ENCODE results near the gene TRIM22.
"Not testable (repeated sequence)": the region's sequence is repeated elsewhere in the genome, so short reads cannot be mapped to it uniquely, and the experiment has no call there.

Gene TRIM22, protein sequence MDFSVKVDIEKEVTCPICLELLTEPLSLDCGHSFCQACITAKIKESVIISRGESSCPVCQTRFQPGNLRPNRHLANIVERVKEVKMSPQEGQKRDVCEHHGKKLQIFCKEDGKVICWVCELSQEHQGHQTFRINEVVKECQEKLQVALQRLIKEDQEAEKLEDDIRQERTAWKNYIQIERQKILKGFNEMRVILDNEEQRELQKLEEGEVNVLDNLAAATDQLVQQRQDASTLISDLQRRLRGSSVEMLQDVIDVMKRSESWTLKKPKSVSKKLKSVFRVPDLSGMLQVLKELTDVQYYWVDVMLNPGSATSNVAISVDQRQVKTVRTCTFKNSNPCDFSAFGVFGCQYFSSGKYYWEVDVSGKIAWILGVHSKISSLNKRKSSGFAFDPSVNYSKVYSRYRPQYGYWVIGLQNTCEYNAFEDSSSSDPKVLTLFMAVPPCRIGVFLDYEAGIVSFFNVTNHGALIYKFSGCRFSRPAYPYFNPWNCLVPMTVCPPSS

DNA sequence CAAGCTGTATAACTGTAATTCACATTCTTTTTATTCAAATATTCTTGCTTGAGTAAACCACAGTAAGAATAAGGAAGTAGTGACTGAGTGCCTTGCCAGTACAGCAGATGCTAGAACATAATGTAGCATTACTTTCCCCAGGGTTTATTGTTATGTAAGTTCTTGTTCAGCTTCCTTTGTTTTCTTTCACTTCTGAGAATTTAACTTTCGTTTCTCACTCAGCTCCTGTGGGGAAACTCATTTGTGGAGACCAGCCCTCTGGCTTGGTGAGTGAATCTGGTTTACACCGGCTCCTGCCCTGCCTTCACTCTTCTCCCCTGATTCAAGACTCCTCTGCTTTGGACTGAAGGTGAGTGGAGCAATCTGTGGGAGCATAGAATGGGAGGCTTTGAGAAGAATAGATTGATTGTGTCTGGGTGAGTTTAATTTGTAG lies at the start of gene TRIM22:
Gene TRIM22 (plus strand): TSS at position 240 of the 433 bp plus-strand sequence. CDS start 6,443 bp downstream, outside the sequence.
- Histone ChIP-seq H3K36me3 (peaks cover 0 to 23% (median 17%) of the 10 kb centered on the region in 11 experiments; a peak in 20 of 22 replicates), H3K9me3 (replicated peaks in 1 of 11) (no peaks in the 10 kb centered on the region), H4K20me1 (peaks cover 0 to 21% (median 10%) of the 10 kb centered on the region in 11 experiments; a peak in 13 of 22 replicates), H3K27ac (peak within 1 kb of the TSS; percentile 86 to 99 (median 95)), H3K27me3 (no peaks in the 10 kb centered on the region), H3K4me2 (peak within 1 kb of the TSS; percentile 83 to 98 (median 89)), H3K4me3 (peak within 1 kb of the TSS; percentile 70 to 85 (median 76)), H3K4me1 (peaks cover 31 to 50% (median 37%) of the 10 kb centered on the region in 10 experiments), H3K9ac (peak within 1 kb of the TSS; percentile 84 to 97 (median 92))
- 0 out of 22 replicates have a peak, but pooled peaks of 1 of the 11 experiments have one; percentile 23 for TF ChIP-seq Cebpa-rat (IDR thresholded peaks at IDR 0.05)

DNA sequence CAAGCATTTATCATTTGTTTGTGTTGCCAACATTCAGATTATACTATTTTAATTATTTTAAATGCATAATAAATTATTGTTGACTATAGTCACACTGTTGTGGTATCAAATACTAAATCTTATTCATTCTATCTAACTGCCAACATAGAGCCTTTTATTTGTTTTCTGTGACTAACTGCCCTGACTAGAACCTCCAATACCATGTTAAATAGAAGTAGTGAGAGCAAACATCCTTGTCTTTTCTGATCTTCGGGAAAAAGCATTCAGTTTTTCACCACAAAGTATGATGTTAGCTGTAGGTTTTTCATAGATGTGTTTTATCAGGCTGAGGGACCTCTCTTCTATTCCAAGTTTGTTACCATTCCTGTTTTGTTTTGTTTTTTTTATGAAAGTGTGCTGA lies 49.6 kb upstream of the TRIM22 start:
- Histone ChIP-seq H3K9me3 (replicated peaks in 1 of 11) (peaks cover 0 to 6% (median 0%) of the 10 kb centered on the region in 11 experiments; a peak in 3 of 22 replicates), H3K9ac (no peak overlapping the region), H3K4me3 (no peak overlapping the region), H3K4me2 (no peak overlapping the region), H3K27ac (no peak overlapping the region), H3K36me3 (peaks cover 54 to 91% (median 70%) of the 10 kb centered on the region in 11 experiments; a peak in 21 of 22 replicates), H3K27me3 (no peaks in the 10 kb centered on the region), H3K4me1 (no peaks in the 10 kb centered on the region), H4K20me1 (no peaks in the 10 kb centered on the region)
- no peak for TF ChIP-seq Cebpa-rat (IDR thresholded peaks at IDR 0.05)

DNA sequence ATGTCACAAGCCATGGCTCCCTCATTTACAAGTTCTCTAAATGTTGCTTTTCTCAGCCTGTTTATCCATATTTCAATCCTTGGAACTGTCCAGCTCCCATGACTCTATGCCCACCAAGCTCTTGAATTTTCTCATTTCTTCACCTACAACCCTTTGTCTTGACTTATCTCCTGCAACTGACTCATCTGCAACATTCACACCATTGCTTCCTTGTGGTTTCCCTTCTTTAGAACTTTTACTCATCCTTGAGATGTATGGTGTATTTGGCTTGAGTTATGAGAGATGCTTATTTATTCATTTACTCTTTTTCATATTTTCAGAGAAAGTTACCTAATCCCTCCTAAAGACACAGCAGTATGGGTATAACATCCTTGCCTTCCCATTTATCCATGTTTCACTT lies 46.0 kb upstream of the TRIM22 start:
- H3K4me1 ChIP-seq = no peaks in the 10 kb centered on the region
- H3K27ac ChIP-seq = no peak overlapping the region
- H3K9me3 ChIP-seq (replicated peaks in 1 of 11) = peaks cover 0 to 6% (median 0%) of the 10 kb centered on the region in 11 experiments; a peak in 3 of 22 replicates
- no peak overlapping the region for H3K4me3 ChIP-seq
- H3K9ac ChIP-seq = no peak overlapping the region
- no peaks in the 10 kb centered on the region for H3K27me3 ChIP-seq
- peaks cover 33 to 63% (median 44%) of the 10 kb centered on the region in 11 experiments; a peak in 20 of 22 replicates for H3K36me3 ChIP-seq
- H3K4me2 ChIP-seq = no peak overlapping the region
- no peak for TF ChIP-seq Cebpa-rat (IDR thresholded peaks at IDR 0.05)
- H4K20me1 ChIP-seq = no peaks in the 10 kb centered on the region

DNA sequence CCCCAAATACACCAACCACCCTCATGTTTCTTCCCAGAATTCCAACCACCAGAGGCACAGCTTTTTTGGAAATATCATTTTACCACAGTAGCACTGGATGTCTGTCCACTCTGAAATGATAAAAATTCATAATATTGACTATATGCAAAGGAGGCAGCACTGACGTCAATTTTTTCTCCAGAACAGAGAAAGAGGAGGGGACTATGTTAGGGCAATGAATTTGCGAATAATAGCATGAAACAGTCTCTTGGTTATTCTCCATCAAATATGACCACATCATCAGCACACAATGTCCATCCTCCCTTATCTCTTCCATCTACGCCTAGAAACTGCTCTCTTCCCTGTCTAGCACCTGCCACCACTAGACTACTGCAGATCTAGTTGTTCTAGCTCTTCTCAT lies 43.5 kb upstream of the TRIM22 start:
- no peak overlapping the region for H3K9ac ChIP-seq
- TF ChIP-seq Cebpa-rat (IDR thresholded peaks at IDR 0.05) = no peak
- H3K36me3 ChIP-seq = peaks cover 28 to 40% (median 32%) of the 10 kb centered on the region in 11 experiments; a peak in 20 of 22 replicates
- H4K20me1 ChIP-seq = no peaks in the 10 kb centered on the region
- no peaks in the 10 kb centered on the region for H3K27me3 ChIP-seq
- no peaks in the 10 kb centered on the region for H3K4me1 ChIP-seq
- no peaks in the 10 kb centered on the region for H3K9me3 ChIP-seq (replicated peaks in 1 of 11)
- no peak overlapping the region for H3K27ac ChIP-seq
- H3K4me2 ChIP-seq = no peak overlapping the region
- H3K4me3 ChIP-seq = no peak overlapping the region

DNA sequence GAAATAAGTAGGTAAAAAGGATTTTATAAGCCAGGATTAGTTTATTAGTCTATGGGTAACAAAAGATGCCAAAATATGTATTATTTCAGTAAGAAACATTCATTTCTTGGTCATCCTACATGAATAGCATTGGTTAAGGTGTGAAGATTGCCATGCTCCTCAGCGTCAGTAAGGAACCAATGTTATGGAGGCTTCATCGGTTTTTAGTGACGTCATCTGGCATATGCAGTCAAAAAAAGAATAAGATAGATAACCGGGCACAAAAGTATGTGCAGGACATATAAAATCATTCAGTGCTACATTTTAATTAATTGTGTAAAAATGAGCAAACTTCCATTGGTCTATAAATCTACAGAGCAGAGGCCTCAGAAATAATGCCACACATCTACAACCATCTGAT lies 34.1 kb upstream of the TRIM22 start:
- Histone ChIP-seq H3K27ac (no peak overlapping the region), H4K20me1 (no peaks in the 10 kb centered on the region), H3K27me3 (no peaks in the 10 kb centered on the region), H3K9ac (no peak overlapping the region), H3K4me2 (no peak overlapping the region), H3K36me3 (peaks cover 0 to 15% (median 6%) of the 10 kb centered on the region in 11 experiments; a peak in 4 of 22 replicates), H3K4me3 (no peak overlapping the region), H3K4me1 (no peaks in the 10 kb centered on the region), H3K9me3 (replicated peaks in 1 of 11) (peaks cover 14 to 28% (median 19%) of the 10 kb centered on the region in 11 experiments)
- TF ChIP-seq Cebpa-rat (IDR thresholded peaks at IDR 0.05) = no peak

DNA sequence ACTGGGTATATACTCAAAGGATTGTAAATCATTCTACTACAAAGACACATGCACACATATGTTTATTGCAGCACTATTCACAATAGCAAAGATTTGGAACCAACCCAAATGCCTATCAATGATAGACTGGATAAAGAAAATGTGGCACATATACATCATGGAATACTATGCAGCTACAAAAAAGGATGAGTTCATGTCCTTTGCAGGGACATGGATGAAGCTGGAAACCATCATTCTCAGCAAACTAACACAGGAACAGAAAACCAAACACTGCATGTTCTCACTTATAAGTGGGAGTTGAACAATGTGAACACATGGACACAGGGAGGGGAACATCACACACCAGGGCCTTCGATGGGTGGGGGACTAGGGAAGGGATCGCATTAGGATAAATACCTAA lies 32.6 kb upstream of the TRIM22 start:
- not testable (repeated sequence) for H3K27ac ChIP-seq

DNA sequence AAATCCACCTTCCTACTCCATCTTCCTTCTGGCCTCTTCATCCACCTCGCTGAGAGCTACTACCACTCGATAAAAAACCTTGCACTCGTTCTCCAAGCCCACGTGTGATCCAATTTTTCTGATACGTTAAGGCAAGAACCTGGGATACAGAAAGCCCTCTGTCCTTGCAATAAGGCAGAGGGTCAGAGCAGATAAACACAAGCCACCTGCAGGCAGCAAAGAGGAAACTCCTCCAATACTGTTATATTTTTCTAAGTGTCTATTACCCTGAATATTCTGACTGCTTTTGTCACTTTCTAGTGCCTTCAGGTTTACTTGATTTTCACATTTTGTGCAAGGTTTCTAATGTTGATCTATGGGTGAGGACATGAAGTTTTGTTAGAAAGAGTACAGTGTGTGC lies 31.3 kb upstream of the TRIM22 start:
- H3K9me3 ChIP-seq (replicated peaks in 1 of 11) = peaks cover 0 to 14% (median 6%) of the 10 kb centered on the region in 11 experiments; a peak in 10 of 22 replicates
- TF ChIP-seq Cebpa-rat (IDR thresholded peaks at IDR 0.05) = no peak
- H3K9ac ChIP-seq = no peak overlapping the region
- no peaks in the 10 kb centered on the region for H3K27me3 ChIP-seq
- H3K4me3 ChIP-seq = no peak overlapping the region
- no peaks in the 10 kb centered on the region for H3K4me1 ChIP-seq
- H3K4me2 ChIP-seq = no peak overlapping the region
- H3K36me3 ChIP-seq = peaks cover 0 to 31% (median 20%) of the 10 kb centered on the region in 11 experiments; a peak in 18 of 22 replicates
- no peaks in the 10 kb centered on the region for H4K20me1 ChIP-seq
- no peak overlapping the region for H3K27ac ChIP-seq

More for the DNA sequence above, 32.6 kb upstream of the TRIM22 start:
- H3K9ac ChIP-seq, H4K20me1 ChIP-seq, H3K4me1 ChIP-seq, H3K4me2 ChIP-seq, H3K4me3 ChIP-seq, H3K27me3 ChIP-seq: not testable (repeated sequence)
- Histone ChIP-seq H3K9me3 (replicated peaks in 1 of 11) (peaks cover 10 to 27% (median 18%) of the 10 kb centered on the region in 11 experiments), H3K36me3 (peaks cover 0 to 25% (median 13%) of the 10 kb centered on the region in 11 experiments; a peak in 10 of 22 replicates)

DNA sequence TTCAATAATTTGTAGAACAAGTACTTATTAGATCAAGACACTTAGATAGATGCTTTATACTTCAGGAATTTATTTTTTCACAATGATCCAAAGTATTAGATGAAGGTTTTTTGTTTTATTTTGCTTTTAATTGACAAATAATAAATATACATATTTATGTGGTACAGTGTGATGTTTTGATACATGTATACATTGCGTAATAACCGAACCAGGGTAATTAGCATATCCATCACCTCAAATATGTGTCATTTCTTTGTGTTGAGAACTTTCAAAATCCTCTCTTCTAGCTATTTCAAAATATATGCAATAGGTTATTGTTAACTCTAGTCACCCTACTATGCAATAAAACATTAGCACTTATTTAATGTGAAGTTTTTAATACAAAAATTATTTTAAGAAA lies 26.1 kb upstream of the TRIM22 start:
- no peaks in the 10 kb centered on the region for H3K4me1 ChIP-seq
- no peaks in the 10 kb centered on the region for H3K9me3 ChIP-seq (replicated peaks in 1 of 11)
- peaks cover 49 to 72% (median 68%) of the 10 kb centered on the region in 11 experiments for H3K36me3 ChIP-seq
- TF ChIP-seq Cebpa-rat (IDR thresholded peaks at IDR 0.05) = peak in 1 of 11 experiments; percentile 72; a peak in 2 of 22 replicates
- H3K4me3 ChIP-seq = no peak overlapping the region
- no peak overlapping the region for H3K27ac ChIP-seq
- H3K4me2 ChIP-seq = no peak overlapping the region
- no peaks in the 10 kb centered on the region for H3K27me3 ChIP-seq
- no peaks in the 10 kb centered on the region for H4K20me1 ChIP-seq
- H3K9ac ChIP-seq = no peak overlapping the region

DNA sequence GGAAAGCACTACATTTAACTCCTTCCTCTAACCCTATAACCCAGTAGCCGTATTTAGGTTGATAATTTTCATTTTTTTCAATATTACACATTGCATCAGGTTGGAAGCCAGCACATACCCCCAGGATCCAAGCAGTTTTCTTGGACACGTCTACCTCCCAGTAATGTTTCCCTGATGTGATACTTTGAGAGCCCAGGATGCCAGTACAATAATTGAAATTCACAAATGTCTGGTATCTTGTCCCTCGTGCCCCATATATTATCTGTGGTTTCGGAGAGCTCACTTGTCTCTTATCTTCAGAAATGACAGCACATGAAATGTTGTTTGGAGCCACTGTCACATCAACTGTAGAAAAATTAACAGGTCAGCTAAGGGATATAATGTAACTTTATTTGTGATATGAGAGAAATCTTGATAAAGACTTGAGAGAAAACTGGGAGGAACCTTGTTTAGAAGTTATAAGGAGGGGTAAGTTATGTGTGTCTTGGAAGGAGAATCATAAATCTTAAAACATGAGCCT lies 24.5 kb upstream of the TRIM22 start:
- no peak overlapping the region for H3K4me2 ChIP-seq

More for the DNA sequence above, 24.5 kb upstream of the TRIM22 start:
- no peaks in the 10 kb centered on the region for H3K27me3 ChIP-seq
- H3K9ac ChIP-seq = no peak overlapping the region
- H3K36me3 ChIP-seq = peaks cover 62 to 88% (median 83%) of the 10 kb centered on the region in 11 experiments
- H3K27ac ChIP-seq = no peak overlapping the region
- no peak overlapping the region for H3K4me3 ChIP-seq
- no peaks in the 10 kb centered on the region for H4K20me1 ChIP-seq
- H3K9me3 ChIP-seq (replicated peaks in 1 of 11) = no peaks in the 10 kb centered on the region
- H3K4me1 ChIP-seq = no peaks in the 10 kb centered on the region
- no peak for TF ChIP-seq Cebpa-rat (IDR thresholded peaks at IDR 0.05)
